GM18498 (cell line): Measurements from ENCODE around the gene SLC38A2.
"Not testable (repeated sequence)": the region's sequence is repeated elsewhere in the genome, so short reads cannot be mapped to it uniquely, and the experiment has no call there.

ENCODE experiments used
- ATAC-seq: cut with Tn5 transposase; IDR thresholded peaks from one replicate; pipeline ENCODE4 v1.9.1; 2021; ENCODE audit warnings: mild to moderate bottlenecking, moderate library complexity; ENCODE audit not compliant: unreplicated experiment

Gene SLC38A2

DNA sequence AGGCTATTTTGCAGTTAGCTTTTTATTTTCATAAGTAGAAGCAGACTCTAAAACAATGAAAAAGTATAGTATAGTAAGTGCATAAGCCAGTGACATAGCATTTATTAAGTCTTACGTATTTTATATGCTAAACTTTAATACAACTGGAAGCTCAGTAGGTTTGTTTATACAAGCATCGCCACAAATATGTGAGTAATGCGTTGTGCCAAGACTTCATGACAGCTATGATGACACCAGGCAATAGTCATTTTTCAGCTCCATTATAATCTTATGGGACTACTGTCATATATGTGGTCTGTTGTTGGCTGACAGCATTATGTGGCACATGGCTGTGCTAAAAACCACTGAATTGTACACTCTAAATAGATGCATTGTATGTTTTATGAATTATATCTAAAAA lies 40.3 kb downstream of the SLC38A2 start:
- no peak for ATAC-seq

DNA sequence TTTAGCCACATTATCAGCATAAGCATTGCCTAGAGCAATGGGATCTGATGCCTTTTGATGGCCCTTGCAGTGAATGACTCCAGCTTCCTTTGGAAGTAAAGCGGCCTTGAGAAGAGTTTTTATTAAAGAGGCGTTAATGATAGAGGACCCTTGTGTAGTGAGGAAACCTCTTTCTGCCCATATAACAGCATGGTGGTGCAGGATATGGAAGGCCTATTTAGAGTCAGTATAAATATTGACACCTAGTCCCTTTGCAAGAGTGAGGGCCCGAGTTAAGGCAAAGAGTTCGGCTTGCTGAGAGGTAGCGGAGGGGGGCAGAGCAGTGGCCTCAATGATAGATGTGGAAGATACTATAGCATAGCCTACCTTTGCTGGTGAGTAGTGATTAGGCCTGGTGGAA lies 47.5 kb downstream of the SLC38A2 start:
- ATAC-seq, result not testable (repeated sequence)

DNA sequence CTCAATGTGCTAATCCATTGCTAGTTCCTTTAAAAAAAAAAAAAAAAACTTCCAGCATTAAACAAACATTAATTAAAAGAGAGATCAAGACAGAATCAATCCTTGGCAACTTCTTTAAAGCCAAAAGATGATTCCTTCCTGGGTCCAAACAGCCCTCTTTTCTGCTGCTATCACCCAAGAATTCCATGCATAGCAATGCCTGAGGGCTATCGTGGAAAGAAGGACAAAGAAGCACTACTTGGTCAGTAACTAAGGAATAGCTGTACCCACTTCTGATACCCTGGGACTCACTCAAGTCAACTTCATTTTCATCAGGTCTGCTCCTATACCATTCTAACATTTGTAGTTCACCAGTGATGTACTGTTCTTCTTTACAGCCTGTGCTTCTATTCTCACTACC lies 51.8 kb downstream of the SLC38A2 start:
- no peak for ATAC-seq

DNA sequence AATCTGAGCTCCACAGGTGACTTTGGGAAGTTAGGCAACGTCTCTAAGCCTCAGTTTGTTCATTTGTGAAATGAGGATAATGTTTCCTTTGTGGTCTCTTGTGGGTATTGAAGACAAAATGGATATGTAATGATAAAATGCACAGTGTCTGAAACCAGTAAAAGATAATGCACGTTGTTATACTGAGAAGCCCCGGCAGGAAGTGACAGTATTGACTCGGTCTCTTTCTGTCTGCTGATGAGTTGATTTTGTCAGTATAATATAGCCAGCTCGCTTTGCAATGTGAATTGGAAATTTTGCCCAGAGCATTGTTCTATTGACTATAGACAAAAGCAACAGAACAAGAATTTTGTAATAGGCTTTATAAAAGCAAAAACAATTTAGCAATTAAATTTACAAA lies 54.5 kb downstream of the SLC38A2 start:
- no peak for ATAC-seq
